ENCODE results near the gene OR51A2.
"Not testable (repeated sequence)": the region's sequence is repeated elsewhere in the genome, so short reads cannot be mapped to it uniquely, and the experiment has no call there.

OR51A2 gene, protein sequence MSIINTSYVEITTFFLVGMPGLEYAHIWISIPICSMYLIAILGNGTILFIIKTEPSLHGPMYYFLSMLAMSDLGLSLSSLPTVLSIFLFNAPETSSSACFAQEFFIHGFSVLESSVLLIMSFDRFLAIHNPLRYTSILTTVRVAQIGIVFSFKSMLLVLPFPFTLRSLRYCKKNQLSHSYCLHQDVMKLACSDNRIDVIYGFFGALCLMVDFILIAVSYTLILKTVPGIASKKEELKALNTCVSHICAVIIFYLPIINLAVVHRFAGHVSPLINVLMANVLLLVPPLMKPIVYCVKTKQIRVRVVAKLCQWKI

GRCh38 chr11:4955613-4956012, at the start of gene OR51A2:
TSS of gene OR51A2 (minus strand) at chr11:4955713. CDS start at chr11:4955713, 0 bp downstream.
- in situ Hi-C loops (cut with HindIII; ENCODE audit: low pct_ligation_motif_present, low pct_unique_long_range_greater_than_20kb, low sequenced_read_pairs) = not testable (repeated sequence)

GRCh38 chr11:5004424-5005274, 49.1 kb upstream of the OR51A2 start:
- in situ Hi-C loops (cut with HindIII; ENCODE audit: low pct_ligation_motif_present, low pct_unique_long_range_greater_than_20kb, low sequenced_read_pairs) = no loop called here
- peak; percentile 54 for DNase-seq

More at GRCh38 chr11:4955613-4956012, at the start of gene OR51A2:
- DNase-seq = not testable (repeated sequence)

GRCh38 chr11:4994551-4994950, 39.0 kb upstream of the OR51A2 start, which contains the start of gene OR51L1:
TSS of gene OR51L1 (plus strand) at chr11:4994851. CDS start at chr11:4998983, 4,132 bp downstream.
- in situ Hi-C loops (cut with HindIII; ENCODE audit: low pct_ligation_motif_present, low pct_unique_long_range_greater_than_20kb, low sequenced_read_pairs) = no loop called here
- no peak for DNase-seq

DNA sequence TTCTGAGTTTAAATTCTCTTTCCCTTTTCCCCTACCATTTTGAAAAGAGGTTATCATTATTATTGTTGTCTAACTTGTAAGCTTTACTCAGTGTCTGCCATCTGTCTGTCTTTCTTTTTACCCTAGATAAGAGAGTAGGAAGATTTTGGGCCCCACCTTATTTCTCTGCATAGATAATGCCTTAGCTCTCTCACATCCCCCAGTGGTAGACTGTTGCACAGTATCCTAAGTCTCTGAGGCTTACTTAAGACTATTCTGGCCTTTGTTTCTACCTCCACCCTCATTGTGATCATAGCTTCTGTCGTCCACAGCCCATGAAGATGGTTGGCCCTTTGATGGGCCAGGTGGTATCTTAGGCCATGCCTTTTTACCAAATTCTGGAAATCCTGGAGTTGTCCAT, 35.5 kb upstream of the OR51A2 start:
- in situ Hi-C loops (cut with HindIII; ENCODE audit: low pct_ligation_motif_present, low pct_unique_long_range_greater_than_20kb, low sequenced_read_pairs) = no loop called here
- DNase-seq = peak; percentile 18

DNA sequence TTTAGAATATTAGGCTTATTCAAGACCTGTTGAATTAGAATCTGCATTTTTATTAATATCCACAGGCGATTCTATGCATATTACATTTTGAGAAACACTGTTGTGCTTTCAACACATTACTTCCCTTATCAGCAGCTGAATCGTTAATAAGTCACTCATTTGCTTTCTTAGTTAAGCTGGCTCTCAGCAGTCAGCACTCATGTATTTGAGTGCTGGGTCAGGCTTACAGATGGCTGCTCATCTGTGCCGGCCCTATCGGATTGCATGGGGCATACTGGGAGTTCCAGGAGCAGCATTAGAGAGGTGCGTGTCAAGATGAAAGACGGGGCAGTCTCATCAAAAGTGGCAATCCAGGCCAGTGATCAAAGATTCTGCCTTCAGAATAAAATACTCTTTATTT, 28.3 kb upstream of the OR51A2 start:
- DNase-seq = peak; percentile 85
- in situ Hi-C loops (cut with HindIII; ENCODE audit: low pct_ligation_motif_present, low pct_unique_long_range_greater_than_20kb, low sequenced_read_pairs) = no loop called here

- in situ Hi-C loops (cut with HindIII; ENCODE audit: low pct_ligation_motif_present, low pct_unique_long_range_greater_than_20kb, low sequenced_read_pairs) = no loop called here
- no peak for DNase-seq
Measured at GRCh38 chr11:4982678-4983077, 27.2 kb upstream of the OR51A2 start.

GRCh38 chr11:4979036-4979435, 23.5 kb upstream of the OR51A2 start:
- in situ Hi-C loops (cut with HindIII; ENCODE audit: low pct_ligation_motif_present, low pct_unique_long_range_greater_than_20kb, low sequenced_read_pairs) = no loop called here
- no peak for DNase-seq

DNA sequence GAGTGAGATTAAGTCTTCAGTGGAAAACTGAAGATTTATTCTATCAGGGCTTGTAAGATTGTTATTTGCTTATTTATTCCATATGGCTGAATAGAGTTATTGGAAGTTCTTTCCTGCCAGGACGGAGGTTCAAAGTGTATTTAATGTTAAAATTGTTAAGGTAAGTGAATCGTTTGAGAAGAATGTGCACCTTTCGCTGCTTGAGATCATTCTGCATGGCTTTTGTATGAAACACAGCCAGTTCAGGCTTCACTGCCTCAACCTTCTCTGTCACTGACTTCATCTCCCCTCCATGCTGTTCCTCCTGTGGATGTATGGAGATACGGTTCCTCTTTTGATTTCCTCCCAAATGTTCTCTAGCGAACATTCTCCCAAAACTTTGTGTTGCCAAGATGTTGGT, 19.9 kb upstream of the OR51A2 start:
- peak; percentile 4 for DNase-seq
- in situ Hi-C loops (cut with HindIII; ENCODE audit: low pct_ligation_motif_present, low pct_unique_long_range_greater_than_20kb, low sequenced_read_pairs) = no loop called here

DNA sequence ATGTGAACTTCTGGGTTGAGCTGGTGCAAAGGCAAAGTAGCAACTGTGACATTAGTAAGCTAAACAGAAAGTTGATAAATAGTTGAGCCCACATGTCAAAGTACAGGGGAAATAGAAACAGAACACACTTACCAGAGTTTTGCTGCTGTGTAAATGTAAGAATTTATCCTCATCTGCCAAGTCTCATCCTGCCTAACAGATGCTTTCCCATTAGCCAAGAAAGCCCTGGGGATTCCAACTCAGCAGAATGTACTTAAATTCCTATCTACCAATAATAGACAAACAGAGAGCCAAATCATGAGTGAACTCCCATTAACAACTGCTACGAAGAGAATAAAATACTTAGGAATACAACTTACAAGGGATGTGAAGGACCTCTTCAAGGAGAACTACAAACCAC, 7.3 kb upstream of the OR51A2 start:
- no peak for DNase-seq
- in situ Hi-C loops (cut with HindIII; ENCODE audit: low pct_ligation_motif_present, low pct_unique_long_range_greater_than_20kb, low sequenced_read_pairs) = no loop called here

GRCh38 chr11:4960877-4961276, 5.4 kb upstream of the OR51A2 start:
- in situ Hi-C loops (cut with HindIII; ENCODE audit: low pct_ligation_motif_present, low pct_unique_long_range_greater_than_20kb, low sequenced_read_pairs) = no loop called here
- no peak for DNase-seq

GRCh38 chr11:4957396-4957795, 1.9 kb upstream of the OR51A2 start:
- DNase-seq = no peak
- in situ Hi-C loops (cut with HindIII; ENCODE audit: low pct_ligation_motif_present, low pct_unique_long_range_greater_than_20kb, low sequenced_read_pairs) = no loop called here

DNA sequence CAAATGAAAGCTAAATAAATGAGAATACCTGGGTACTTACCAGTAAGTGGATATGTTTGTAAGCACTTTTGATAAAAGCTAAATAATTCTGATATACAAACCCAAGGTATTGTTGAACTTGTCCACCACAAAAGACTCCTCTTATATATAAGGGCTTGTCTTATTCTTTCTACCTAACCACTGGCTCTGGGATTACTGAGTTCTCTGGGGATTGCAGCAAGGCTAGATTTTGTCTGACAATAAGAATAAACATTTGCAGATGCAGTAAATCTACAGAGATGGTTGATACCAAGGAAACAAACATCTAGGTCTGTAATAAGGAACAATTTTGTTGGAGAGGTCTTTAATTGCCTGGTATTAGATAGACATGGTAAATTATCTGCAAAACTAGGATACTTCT, 8.0 kb downstream of the OR51A2 start, which contains the start of gene OR51A4:
OR51A4 (minus strand) TSS at position 101 of the 400 bp plus-strand sequence. CDS start 505 bp downstream, outside the sequence.
- in situ Hi-C loops (cut with HindIII; ENCODE audit: low pct_ligation_motif_present, low pct_unique_long_range_greater_than_20kb, low sequenced_read_pairs) = no loop called here
- no peak for DNase-seq

DNA sequence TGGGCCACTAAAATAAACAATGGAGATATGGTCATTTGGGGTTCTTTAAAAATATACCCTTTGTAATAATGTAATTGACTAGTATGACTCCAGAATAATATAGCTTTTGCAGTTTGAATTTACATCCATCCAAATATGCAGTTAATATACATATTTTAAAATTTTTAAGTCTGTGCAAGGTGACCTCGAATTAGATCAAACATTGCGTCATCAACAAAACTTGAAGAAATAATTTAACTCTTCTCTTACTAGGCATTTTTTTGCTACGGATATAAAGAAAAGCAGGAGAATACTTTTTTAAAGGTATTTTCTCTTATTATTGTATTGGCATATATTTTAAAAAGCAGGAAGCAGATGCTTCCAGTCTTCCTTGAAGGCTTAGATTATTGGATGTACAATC, 18.8 kb downstream of the OR51A2 start:
- no peak for DNase-seq
- in situ Hi-C loops (cut with HindIII; ENCODE audit: low pct_ligation_motif_present, low pct_unique_long_range_greater_than_20kb, low sequenced_read_pairs) = no loop called here

- in situ Hi-C loops (cut with HindIII; ENCODE audit: low pct_ligation_motif_present, low pct_unique_long_range_greater_than_20kb, low sequenced_read_pairs) = no loop called here
- DNase-seq = no peak
Measured at GRCh38 chr11:4932751-4933150, 22.8 kb downstream of the OR51A2 start.

DNA sequence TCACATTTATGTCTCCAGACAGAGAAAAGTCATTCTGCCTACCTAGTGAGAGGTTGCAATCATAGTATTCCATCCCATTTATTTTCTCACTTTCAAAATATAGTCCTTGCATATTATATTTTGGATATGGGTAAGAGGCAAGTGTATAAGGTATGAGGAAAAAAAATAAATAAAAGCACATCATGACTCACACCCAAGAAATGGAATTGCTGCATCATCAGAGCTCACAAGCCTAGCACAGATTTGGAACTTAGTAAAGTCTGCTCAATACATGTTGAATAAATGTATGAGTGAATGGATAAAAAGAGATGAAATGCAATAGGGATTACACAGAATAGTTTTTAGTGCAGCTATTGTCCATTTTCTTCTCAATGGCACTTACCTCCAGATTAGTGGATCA, 28.9 kb downstream of the OR51A2 start:
- DNase-seq = no peak
- in situ Hi-C loops (cut with HindIII; ENCODE audit: low pct_ligation_motif_present, low pct_unique_long_range_greater_than_20kb, low sequenced_read_pairs) = no loop called here

- DNase-seq = no peak
- in situ Hi-C loops (cut with HindIII; ENCODE audit: low pct_ligation_motif_present, low pct_unique_long_range_greater_than_20kb, low sequenced_read_pairs) = no loop called here
Measured at GRCh38 chr11:4924239-4924638, 31.3 kb downstream of the OR51A2 start, which contains the start of gene OR51G1. TSS of gene OR51G1 (minus strand) at chr11:4924339. CDS start at chr11:4924339, 0 bp downstream.

DNA sequence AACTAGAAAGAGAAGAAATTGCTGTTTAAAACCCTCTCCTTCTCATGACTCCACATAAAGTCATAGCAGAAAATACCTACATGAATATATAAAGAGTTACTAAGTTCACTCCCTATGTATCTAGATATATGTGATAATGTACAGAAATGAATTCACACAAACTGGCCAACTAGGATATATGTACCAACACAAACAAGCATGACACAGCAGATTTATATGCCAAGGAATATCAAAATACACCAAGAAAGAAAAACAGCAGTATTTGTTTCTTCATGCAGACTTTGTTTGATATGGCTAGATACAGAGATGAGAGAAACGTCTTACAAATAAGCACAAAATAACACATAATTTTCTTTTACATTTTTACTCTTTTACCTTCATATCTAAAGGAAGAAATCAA, 33.2 kb downstream of the OR51A2 start:
- no peak for DNase-seq
- in situ Hi-C loops (cut with HindIII; ENCODE audit: low pct_ligation_motif_present, low pct_unique_long_range_greater_than_20kb, low sequenced_read_pairs) = no loop called here

GRCh38 chr11:4921796-4922195, 33.7 kb downstream of the OR51A2 start:
- DNase-seq = no peak
- in situ Hi-C loops (cut with HindIII; ENCODE audit: low pct_ligation_motif_present, low pct_unique_long_range_greater_than_20kb, low sequenced_read_pairs) = no loop called here

- in situ Hi-C loops (cut with HindIII; ENCODE audit: low pct_ligation_motif_present, low pct_unique_long_range_greater_than_20kb, low sequenced_read_pairs) = no loop called here
- no peak for DNase-seq
Measured at GRCh38 chr11:4919250-4919649, 36.3 kb downstream of the OR51A2 start, which contains the start of gene OR51G2. TSS of gene OR51G2 (minus strand) at chr11:4919350. CDS start at chr11:4915663, 3,687 bp downstream.

Measured in ACHN (cell line).